GM12878 (cell line): ENCODE measurements around the gene FAM228B. TPM values are rescaled to one million over a fixed set of nuclear protein-coding genes. Genes with fewer than 3 reads are reported as not detected.

Experiments
- ATAC-seq: fragments of 200-7000 bp; cut with Tn5 transposase; 3 replicates; pipeline ENCODE4 v1.9.1; 2020; ENCODE audit warnings: mild to moderate bottlenecking, moderate library complexity
- BruUV-seq: library from RNA; stranded (reverse); fragments of 400-500 nt; replicated peaks from 2 replicates; lab custom pipeline; 2021; lab: Mats Ljungman, UMichigan
- CTCF ChIA-PET: fragments of 300-600 bp; sonication (Branson Sonifier 250); formaldehyde crosslinking; extraction: SDS; loops from one replicate; lab custom pipeline; 2021; ENCODE audit warnings: inconsistent platforms; lab: Yijun Ruan, JAX
- POLR2A ChIA-PET: fragments of 350-600 bp; formaldehyde crosslinking; extraction: SDS; loops from one replicate; lab custom pipeline; 2021; ENCODE audit warnings: inconsistent platforms; lab: Charles Lee
- RAD21 ChIA-PET: fragments of 300-600 bp; sonication (Branson Sonifier 250); formaldehyde crosslinking; loops from one replicate; lab custom pipeline; 2023; ENCODE audit warnings: antibody characterized with exemption; ENCODE audit not compliant: unreplicated experiment; lab: Charles Lee
- SMC1A ChIA-PET: fragments of 300-600 bp; sonication (Branson Sonifier 250); formaldehyde crosslinking; loops from one replicate; lab custom pipeline; 2023; ENCODE audit not compliant: unreplicated experiment, uncharacterized antibody; lab: Charles Lee
- DNase-seq: peaks from one replicate; pipeline ENCODE4 v3.0.0-alpha.2; 2011; ENCODE audit warnings: low read depth, low spot score
- FAIRE-seq: peaks from 3 replicates; lab custom pipeline; 2011; peaks lifted over from hg19 to GRCh38; lab: Jason Lieb, UNC
- H2AFZ ChIP-seq: 2 replicates; pipeline ENCODE4 v1.6.0; 2011; ENCODE audit warnings: low read depth, low read length, control low read depth; ENCODE audit not compliant: control insufficient read depth
- H3K27ac ChIP-seq: 2 replicates; pipeline ENCODE4 v1.5.1; 2011; ENCODE audit warnings: control low read depth; ENCODE audit not compliant: control insufficient read depth, insufficient read depth
- H3K27me3 ChIP-seq, 2 experiments: replicated peaks in 1 of 2; 2 replicates each; pipeline versions ENCODE4 v1.6.0 to v1.6.1; 2011; ENCODE audit warnings: low read length in 1 of 2; ENCODE audit not compliant: control insufficient read depth in 2 of 2, insufficient read depth in 2 of 2
- H3K36me3 ChIP-seq, 2 experiments: 2 replicates each; pipeline ENCODE4 v1.5.1; 2011; ENCODE audit warnings: low read length in 1 of 2; ENCODE audit not compliant: control insufficient read depth in 2 of 2, insufficient read depth in 2 of 2
- H3K4me1 ChIP-seq: 2 replicates; pipeline ENCODE4 v1.6.1; 2011; ENCODE audit warnings: mild to moderate bottlenecking, low read length, moderate library complexity, mixed read lengths; ENCODE audit not compliant: control insufficient read depth, insufficient read depth
- H3K4me2 ChIP-seq: 2 replicates; pipeline ENCODE4 v1.6.0; 2011; ENCODE audit warnings: control low read depth; ENCODE audit not compliant: control insufficient read depth, insufficient read depth
- H3K4me3 ChIP-seq: fragments of 200-600 bp; sonication (generic); 2 replicates; pipeline ENCODE4 v1.5.1; 2016
- H3K79me2 ChIP-seq: 2 replicates; pipeline ENCODE4 v1.6.0; 2011; ENCODE audit warnings: low read length; ENCODE audit not compliant: control insufficient read depth, insufficient read depth
- H3K9ac ChIP-seq: 2 replicates; pipeline ENCODE4 v1.8.0; 2011; ENCODE audit warnings: low read length, control low read depth, mixed read lengths; ENCODE audit not compliant: control insufficient read depth, insufficient read depth
- H3K9me3 ChIP-seq: replicated peaks from 3 replicates; pipeline ENCODE4 v1.5.1; 2011; ENCODE audit warnings: mild to moderate bottlenecking, low read length; ENCODE audit not compliant: control insufficient read depth, insufficient read depth
- H4K20me1 ChIP-seq: 2 replicates; pipeline ENCODE4 v1.6.0; 2011; ENCODE audit not compliant: control insufficient read depth, insufficient read depth
- CBX5 ChIP-seq: sonication (generic); IDR thresholded peaks from 2 replicates; pipeline ENCODE4 v1.6.1; 2016; ENCODE audit warnings: low read depth, moderate library complexity, mild to moderate bottlenecking, inconsistent platforms
- CREM ChIP-seq: IDR thresholded peaks from 2 replicates; pipeline ENCODE4 v1.6.1; 2014; ENCODE audit warnings: antibody characterized with exemption, low read depth
- FOXK2 ChIP-seq: fragments of 450-650 bp; IDR thresholded peaks from 2 replicates; pipeline ENCODE4 v1.6.1; 2017; ENCODE audit warnings: mild to moderate bottlenecking, moderate library complexity
- KDM1A ChIP-seq: fragments of 200-600 bp; sonication (generic); IDR thresholded peaks from 2 replicates; pipeline ENCODE4 v1.6.1; 2016; ENCODE audit warnings: borderline replicate concordance
- MXI1 ChIP-seq: fragments of 150-350 bp; IDR thresholded peaks from 2 replicates; pipeline ENCODE4 v1.6.1; 2011; ENCODE audit warnings: low read depth, mild to moderate bottlenecking, inconsistent platforms, low read length, improper control_type of control experiment
- NFIC ChIP-seq: IDR thresholded peaks from 2 replicates; pipeline ENCODE4 v1.6.1; 2012; ENCODE audit warnings: low read depth, mild to moderate bottlenecking, inconsistent platforms, low read length, moderate library complexity
- NRF1 ChIP-seq: conservative IDR thresholded peaks from 2 replicates; pipeline ENCODE4 v1.6.1; 2011; ENCODE audit warnings: mild to moderate bottlenecking, low read depth, low read length, improper control_type of control experiment
- SUZ12 ChIP-seq: fragments of 200-600 bp; sonication (generic); IDR thresholded peaks from one replicate; pipeline ENCODE4 v1.6.1; 2018; ENCODE audit warnings: antibody characterized with exemption, mild to moderate bottlenecking; ENCODE audit not compliant: unreplicated experiment
- TBL1XR1 ChIP-seq: IDR thresholded peaks from 2 replicates; pipeline ENCODE4 v1.6.1; 2012; ENCODE audit warnings: low read depth, low read length, improper control_type of control experiment
- ZBED1 ChIP-seq: IDR thresholded peaks from 2 replicates; pipeline ENCODE4 v1.6.1; 2016; ENCODE audit warnings: borderline replicate concordance
- ZNF384 ChIP-seq: IDR thresholded peaks from 2 replicates; pipeline ENCODE4 v1.6.1; 2012; ENCODE audit warnings: low read depth, mild to moderate bottlenecking, low read length, improper control_type of control experiment, borderline replicate concordance
- WGBS: methylation state at CpG from one replicate; pipeline ENCODE4 v1.1.6; 2016; ENCODE audit warnings: low lambda C conversion rate; ENCODE audit not compliant: insufficient replicate concordance, insufficient coverage; ENCODE audit errors: missing lambda C conversion rate; 5-methylcytosine and 5-hydroxymethylcytosine counted together
- in situ Hi-C: fragments of 300-500 bp; cut with MboI; formaldehyde crosslinking; loops from 9 replicates; pipeline ENCODE4 v1.14.3; 2018; ENCODE audit warnings: mixed read lengths
- intact Hi-C: fragments of 100-400 bp; cut with micrococcal nuclease; formaldehyde crosslinking; loops from one replicate; pipeline ENCODE4 v1.14.2; 2022; ENCODE audit not compliant: unreplicated experiment
- polyA plus RNA-seq, 11 experiments: library from polyadenylated mRNA; depleted of rRNA in 4 of 11; unstranded in 6 of 11; stranded (reverse) in 5 of 11; fragments of >200 nt; fragmentation: Nextera tagmentation in 4 of 11; fragmentation: Illumina TruSeq in 1 of 11; extraction: Ambion mirVana in 4 of 11; extraction: Trizol in 1 of 11; gene quantifications; 1 replicate in 1 of 11; 2 replicates in 10 of 11; pipeline versions ENCODE4 v1.2.1 to v1.2.3, GENCODE V29; 2011 to 2016; ENCODE audit warnings: inconsistent platforms in 2 of 11, missing spikeins in 2 of 11, low read depth in 1 of 11
- total RNA-seq, 4 experiments: library from RNA; depleted of rRNA in 3 of 4; stranded (reverse); fragments of >200 nt in 3 of 4; fragmentation: Illumina TruSeq in 1 of 4; extraction: Trizol in 1 of 4; gene quantifications; 2 replicates each; pipeline versions ENCODE4 v1.2.1 to v1.2.3, GENCODE V29; 2013 to 2021
- TF ChIP-seq, protein P1 (sequence below): fragments of 450-650 bp; IDR thresholded peaks from 2 replicates; pipeline ENCODE4 v1.6.1; 2017; ENCODE audit warnings: mild to moderate bottlenecking, low read depth, inconsistent platforms; ENCODE audit not compliant: poor library complexity, severe bottlenecking
- TF ChIP-seq, protein P2 (sequence below): IDR thresholded peaks from 2 replicates; pipeline ENCODE4 v1.6.1; 2011; ENCODE audit warnings: mild to moderate bottlenecking, low read depth, low read length, moderate library complexity; ENCODE audit not compliant: insufficient replicate concordance
- TF ChIP-seq, protein P3 (sequence below): IDR thresholded peaks from 2 replicates; pipeline ENCODE4 v1.6.1; 2011; ENCODE audit warnings: borderline replicate concordance, low read depth, mild to moderate bottlenecking, moderate library complexity, mixed read lengths, low read length; ENCODE audit not compliant: insufficient read depth; ENCODE audit errors: extremely low read length
- TF ChIP-seq, protein P4 (sequence below): fragments of 450-650 bp; formaldehyde crosslinking; IDR thresholded peaks from 2 replicates; pipeline ENCODE4 v1.5.0; 2022; ENCODE audit warnings: mild to moderate bottlenecking, missing genetic modification characterization

FAM228B gene
- total and polyA plus RNA-seq, 10 of the 15 experiments (the other 5 are each of a cell fraction or from before 2014, with no cell fraction given): 3.9 to 11.0 (median 7.5) TPM

DNA sequence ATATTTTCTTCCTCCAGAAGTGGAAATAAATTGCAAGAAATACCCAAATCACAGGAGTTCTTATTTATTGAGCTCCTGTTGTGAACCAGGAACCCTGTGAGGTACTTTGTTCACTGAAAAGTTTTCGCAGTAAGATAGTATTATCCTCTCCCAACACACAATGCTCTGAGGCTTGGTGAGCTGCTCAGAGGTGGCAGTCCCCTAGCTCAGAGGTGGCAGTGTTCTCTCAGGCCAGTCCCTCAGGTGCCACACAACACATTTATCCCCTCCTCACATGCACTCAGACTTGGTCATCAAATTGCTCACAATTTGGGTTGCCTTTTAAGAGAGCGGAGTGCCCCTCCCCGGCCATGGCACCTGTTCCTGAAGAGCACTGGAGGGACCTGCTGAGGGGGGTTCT lies 77.5 kb downstream of the FAM228B start:
- in situ Hi-C loops (no loop called here), intact Hi-C loops (no loop called here)
- CTCF ChIA-PET: no interaction called here
- WGBS: 98% methylated on average over 3 of the region's 3 CpGs
- Histone ChIP-seq H3K27me3 (no peaks in the 10 kb centered on the region), H3K9me3 (no peaks in the 10 kb centered on the region), H3K4me1 (no peaks in the 10 kb centered on the region), H3K36me3 (peaks cover under 1 to 9% of the 10 kb centered on the region in 2 experiments), H2AFZ (no peak overlapping the region), H3K27ac (no peak overlapping the region), H3K4me2 (no peak overlapping the region), H3K4me3 (no peak overlapping the region), H3K79me2 (no peaks in the 10 kb centered on the region), H4K20me1 (no peaks in the 10 kb centered on the region), H3K9ac (no peak overlapping the region)
- RAD21 ChIA-PET: no interaction called here
- no peak for ATAC-seq
- BruUV-seq: no TSS peak
- no peak for FAIRE-seq
- SMC1A ChIA-PET: no interaction called here
- DNase-seq: no peak
- POLR2A ChIA-PET: no interaction called here
- TF ChIP-seq MXI1: no peak
- TF ChIP-seq NFIC: no peak
- TF ChIP-seq, protein P1, sequence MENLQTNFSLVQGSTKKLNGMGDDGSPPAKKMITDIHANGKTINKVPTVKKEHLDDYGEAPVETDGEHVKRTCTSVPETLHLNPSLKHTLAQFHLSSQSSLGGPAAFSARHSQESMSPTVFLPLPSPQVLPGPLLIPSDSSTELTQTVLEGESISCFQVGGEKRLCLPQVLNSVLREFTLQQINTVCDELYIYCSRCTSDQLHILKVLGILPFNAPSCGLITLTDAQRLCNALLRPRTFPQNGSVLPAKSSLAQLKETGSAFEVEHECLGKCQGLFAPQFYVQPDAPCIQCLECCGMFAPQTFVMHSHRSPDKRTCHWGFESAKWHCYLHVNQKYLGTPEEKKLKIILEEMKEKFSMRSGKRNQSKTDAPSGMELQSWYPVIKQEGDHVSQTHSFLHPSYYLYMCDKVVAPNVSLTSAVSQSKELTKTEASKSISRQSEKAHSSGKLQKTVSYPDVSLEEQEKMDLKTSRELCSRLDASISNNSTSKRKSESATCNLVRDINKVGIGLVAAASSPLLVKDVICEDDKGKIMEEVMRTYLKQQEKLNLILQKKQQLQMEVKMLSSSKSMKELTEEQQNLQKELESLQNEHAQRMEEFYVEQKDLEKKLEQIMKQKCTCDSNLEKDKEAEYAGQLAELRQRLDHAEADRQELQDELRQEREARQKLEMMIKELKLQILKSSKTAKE: no peak
- TF ChIP-seq FOXK2: no peak
- TF ChIP-seq KDM1A: no peak
- TF ChIP-seq, protein P2, sequence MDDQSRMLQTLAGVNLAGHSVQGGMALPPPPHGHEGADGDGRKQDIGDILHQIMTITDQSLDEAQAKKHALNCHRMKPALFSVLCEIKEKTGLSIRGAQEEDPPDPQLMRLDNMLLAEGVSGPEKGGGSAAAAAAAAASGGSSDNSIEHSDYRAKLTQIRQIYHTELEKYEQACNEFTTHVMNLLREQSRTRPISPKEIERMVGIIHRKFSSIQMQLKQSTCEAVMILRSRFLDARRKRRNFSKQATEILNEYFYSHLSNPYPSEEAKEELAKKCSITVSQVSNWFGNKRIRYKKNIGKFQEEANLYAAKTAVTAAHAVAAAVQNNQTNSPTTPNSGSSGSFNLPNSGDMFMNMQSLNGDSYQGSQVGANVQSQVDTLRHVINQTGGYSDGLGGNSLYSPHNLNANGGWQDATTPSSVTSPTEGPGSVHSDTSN: no peak
- TF ChIP-seq, protein P3, sequence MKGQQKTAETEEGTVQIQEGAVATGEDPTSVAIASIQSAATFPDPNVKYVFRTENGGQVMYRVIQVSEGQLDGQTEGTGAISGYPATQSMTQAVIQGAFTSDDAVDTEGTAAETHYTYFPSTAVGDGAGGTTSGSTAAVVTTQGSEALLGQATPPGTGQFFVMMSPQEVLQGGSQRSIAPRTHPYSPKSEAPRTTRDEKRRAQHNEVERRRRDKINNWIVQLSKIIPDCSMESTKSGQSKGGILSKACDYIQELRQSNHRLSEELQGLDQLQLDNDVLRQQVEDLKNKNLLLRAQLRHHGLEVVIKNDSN: no peak
- no peak for TF ChIP-seq NRF1
- TF ChIP-seq CBX5: no peak
- TF ChIP-seq ZBED1: no peak
- no peak for TF ChIP-seq ZNF384
- no peak for TF ChIP-seq TBL1XR1
- TF ChIP-seq SUZ12: no peak
- TF ChIP-seq CREM: no peak
- TF ChIP-seq, protein P4, sequence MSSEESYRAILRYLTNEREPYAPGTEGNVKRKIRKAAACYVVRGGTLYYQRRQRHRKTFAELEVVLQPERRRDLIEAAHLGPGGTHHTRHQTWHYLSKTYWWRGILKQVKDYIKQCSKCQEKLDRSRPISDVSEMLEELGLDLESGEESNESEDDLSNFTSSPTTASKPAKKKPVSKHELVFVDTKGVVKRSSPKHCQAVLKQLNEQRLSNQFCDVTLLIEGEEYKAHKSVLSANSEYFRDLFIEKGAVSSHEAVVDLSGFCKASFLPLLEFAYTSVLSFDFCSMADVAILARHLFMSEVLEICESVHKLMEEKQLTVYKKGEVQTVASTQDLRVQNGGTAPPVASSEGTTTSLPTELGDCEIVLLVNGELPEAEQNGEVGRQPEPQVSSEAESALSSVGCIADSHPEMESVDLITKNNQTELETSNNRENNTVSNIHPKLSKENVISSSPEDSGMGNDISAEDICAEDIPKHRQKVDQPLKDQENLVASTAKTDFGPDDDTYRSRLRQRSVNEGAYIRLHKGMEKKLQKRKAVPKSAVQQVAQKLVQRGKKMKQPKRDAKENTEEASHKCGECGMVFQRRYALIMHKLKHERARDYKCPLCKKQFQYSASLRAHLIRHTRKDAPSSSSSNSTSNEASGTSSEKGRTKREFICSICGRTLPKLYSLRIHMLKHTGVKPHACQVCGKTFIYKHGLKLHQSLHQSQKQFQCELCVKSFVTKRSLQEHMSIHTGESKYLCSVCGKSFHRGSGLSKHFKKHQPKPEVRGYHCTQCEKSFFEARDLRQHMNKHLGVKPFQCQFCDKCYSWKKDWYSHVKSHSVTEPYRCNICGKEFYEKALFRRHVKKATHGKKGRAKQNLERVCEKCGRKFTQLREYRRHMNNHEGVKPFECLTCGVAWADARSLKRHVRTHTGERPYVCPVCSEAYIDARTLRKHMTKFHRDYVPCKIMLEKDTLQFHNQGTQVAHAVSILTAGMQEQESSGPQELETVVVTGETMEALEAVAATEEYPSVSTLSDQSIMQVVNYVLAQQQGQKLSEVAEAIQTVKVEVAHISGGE (CRISPR knock-in tag): no peak
